Activated naive CD4-positive, alpha-beta T cell treated with anti-CD3 and anti-CD28 coated beads, Interleukin-2, amount 50 U/mL, for 16 hours (primary cell): ENCODE results near the gene SYNE1.
A peak's percentile ranks its signal among the peaks of the same experiment; 100 is the strongest.
"Not testable (repeated sequence)": the region's sequence is repeated elsewhere in the genome, so short reads cannot be mapped to it uniquely, and the experiment has no call there.

Source experiments
- DNase-seq: peaks from one replicate; pipeline ENCODE4 v3.0.0-alpha.2; 2020

The SYNE1 gene

GRCh38 chr6:152364866-152365265, 272.3 kb downstream of the SYNE1 start:
- no peak for DNase-seq

DNA sequence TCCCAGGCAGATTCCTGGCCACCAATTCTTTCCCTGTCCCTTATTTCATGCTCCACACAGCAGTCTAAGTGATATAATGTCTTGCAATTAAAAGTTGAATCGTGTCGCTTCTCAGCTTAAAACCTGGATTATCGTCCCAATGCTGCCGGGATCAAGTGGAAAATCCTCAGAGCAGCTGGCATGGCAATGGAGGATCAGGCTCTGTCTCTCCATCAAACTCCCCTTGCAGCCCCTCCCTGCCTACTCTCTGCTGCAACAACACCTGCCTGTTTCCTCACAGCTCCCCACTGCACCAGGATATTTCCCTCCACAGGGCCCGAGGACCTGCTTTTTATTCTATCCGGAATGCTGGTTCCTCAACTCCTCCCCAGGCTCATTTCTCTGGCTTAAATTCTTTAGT, 277.1 kb downstream of the SYNE1 start:
- DNase-seq, result no peak

DNA sequence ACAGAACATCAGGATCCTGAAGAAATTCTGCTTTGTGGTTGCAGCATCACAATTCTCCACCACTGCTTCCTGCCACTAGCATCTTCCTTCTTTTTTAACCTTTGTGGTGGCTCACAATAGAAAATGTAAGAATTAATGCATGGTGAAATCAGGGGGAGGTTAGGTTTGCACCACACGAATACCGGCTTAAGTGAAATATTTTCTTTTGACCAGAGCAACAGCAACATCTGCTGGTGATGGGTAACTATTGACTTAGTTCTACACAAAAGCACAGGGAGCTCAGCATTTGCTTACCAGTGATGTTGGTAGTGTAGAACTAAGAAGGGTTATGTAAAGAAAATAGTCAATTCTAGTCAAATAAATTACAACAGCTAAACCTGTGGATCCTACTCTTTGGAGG, 280.5 kb downstream of the SYNE1 start:
- DNase-seq, result no peak

- no peak for DNase-seq
These were observed 281.1 kb downstream of the SYNE1 start for GRCh38 chr6:152356016-152356415.

DNA sequence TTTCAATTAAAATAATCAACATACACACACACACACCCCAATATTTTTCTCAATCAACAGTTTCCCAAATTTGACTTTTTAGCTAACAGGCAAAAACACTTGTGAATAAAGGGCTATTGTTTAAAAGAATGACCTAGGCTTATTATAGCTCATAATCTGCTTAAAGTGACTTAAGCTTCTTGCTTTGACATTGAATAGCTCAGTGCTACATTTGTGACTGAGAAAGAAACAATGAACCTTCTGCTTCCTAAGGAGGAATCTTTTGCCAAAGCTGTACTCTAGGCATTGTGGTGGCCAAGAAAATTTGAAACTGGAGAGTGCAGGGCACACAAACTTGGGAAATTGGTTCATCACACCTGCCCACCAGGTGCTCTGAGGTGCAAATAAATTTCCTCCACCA, 282.0 kb downstream of the SYNE1 start:
- DNase-seq, result no peak

DNA sequence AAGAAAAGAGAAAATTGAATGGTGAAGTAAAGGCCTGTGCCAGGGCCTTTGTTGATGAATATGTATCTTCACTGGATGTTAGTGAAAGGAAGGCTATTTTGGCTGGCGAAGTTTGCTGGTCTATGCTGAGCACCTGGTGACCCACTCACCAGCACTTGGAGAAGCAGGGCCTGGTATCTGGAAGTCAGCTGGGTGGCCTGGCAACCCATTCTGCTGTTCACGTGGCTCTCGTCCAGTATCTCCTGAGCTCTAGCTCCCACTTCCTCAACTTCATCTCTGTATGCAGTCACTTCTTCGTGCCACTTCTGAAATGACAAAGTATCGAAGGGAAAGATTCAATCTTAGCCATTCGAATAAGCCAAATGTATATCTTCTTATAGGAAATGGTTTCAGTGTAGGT, 283.7 kb downstream of the SYNE1 start:
- DNase-seq, result no peak

GRCh38 chr6:152351742-152352141, 285.4 kb downstream of the SYNE1 start:
- DNase-seq, result no peak

GRCh38 chr6:152351110-152351509, 286.1 kb downstream of the SYNE1 start:
- DNase-seq, result no peak

DNA sequence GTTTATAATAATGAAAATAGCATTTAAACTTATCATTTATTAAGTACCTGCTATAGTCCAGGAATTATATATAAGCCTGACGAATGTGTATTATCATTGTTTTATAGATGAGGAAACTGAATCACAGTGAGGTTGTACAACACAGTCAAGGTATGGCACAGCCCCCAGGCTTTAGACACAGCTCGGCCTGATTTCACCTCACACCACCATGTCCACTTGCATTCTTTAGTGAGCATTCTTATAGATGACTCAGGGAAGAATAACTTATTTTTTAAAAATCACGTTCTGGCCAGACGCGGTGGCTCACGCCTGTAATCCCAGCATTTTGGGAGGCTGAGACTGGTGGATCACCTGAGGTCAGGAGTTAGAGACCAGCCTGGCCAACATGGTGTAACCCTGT, 289.0 kb downstream of the SYNE1 start:
- DNase-seq, result no peak

DNA sequence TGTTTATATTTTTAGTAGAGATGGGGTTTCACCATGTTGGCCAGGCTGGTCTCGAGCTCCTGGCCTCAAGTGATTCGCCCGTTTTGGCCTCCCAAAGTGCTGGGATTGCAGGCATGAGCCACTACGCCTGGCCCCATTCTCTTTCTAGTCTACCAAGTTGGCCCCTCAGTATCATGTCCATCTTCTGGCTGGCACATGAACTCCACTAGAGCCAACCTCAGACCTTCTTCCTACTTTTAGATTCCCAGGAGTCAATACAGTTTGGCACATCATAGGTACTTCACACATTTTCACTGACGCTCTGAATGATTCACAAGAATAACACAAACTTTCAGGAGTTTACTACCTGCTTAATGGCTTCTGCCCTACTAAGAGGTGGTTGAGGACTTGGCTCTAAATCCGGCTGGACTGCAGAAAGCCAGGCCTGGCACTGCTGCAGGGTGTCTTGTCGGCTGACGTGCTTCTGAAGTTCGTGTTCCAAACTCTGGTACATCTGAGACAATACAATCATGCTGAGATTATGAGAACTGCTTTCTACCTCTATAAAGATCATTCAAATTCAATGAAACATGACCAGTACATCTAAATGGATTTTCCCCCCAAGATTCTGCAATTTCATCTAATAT, 293.3 kb downstream of the SYNE1 start:
- DNase-seq, result no peak

DNA sequence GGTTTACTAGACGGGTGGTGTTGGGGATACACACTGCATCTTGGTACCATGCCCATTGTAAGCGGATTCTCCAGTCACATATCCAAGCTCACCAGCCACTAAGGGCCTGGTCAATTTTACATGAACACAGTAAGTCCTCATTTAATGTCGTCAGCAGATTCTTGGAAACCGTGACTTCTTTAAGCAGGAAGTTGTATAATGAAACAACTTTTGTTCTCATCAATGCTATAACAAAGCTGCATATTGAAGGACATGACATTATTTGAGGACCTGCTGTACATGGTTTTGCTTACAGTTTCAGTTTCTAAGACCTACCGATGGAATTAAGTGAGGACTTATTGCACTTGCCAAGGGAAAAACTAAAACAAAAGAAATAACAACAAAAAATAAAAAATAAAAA, 295.6 kb downstream of the SYNE1 start:
- no peak for DNase-seq

- DNase-seq, result peak; percentile 54
These were observed 298.6 kb downstream of the SYNE1 start for GRCh38 chr6:152338335-152339125.

DNA sequence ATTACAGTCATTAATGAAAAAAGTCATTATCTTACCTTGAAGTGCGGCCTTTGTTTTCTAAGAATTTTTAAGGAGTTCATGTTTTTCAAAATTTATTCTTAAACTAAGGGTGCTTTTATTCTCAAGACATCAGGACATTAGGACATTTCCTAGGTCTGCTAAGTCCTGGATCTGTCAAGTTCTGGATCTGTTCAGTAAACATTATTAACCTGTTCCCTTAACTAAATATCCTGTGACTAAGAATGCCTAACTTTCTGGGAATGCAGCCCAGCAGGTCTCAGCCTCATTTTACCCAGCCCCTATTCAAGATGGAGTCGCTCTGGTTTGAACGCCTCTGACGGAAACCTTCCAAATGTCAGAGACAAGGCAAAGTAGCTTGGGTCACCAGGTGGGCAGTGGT, 302.6 kb downstream of the SYNE1 start:
- no peak for DNase-seq

DNA sequence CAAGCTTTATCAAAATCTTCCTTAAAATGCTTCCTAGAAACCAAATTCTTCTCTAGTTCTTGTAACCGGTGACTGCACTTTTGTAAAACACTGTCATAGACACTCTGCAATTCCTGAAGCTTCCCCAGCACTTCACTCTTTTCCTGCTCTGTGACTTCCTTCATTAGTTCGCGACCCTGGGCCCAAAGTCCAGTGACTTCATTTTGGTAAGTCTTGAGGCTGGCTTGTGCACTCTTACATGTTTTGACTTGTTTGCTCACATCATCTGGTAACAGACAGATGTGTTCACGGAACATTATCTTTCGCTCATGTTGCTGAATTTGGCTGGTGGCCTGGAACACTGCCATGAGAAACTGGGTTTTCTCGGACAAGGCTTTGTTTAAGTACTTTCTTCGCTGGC, 306.2 kb downstream of the SYNE1 start:
- no peak for DNase-seq

DNA sequence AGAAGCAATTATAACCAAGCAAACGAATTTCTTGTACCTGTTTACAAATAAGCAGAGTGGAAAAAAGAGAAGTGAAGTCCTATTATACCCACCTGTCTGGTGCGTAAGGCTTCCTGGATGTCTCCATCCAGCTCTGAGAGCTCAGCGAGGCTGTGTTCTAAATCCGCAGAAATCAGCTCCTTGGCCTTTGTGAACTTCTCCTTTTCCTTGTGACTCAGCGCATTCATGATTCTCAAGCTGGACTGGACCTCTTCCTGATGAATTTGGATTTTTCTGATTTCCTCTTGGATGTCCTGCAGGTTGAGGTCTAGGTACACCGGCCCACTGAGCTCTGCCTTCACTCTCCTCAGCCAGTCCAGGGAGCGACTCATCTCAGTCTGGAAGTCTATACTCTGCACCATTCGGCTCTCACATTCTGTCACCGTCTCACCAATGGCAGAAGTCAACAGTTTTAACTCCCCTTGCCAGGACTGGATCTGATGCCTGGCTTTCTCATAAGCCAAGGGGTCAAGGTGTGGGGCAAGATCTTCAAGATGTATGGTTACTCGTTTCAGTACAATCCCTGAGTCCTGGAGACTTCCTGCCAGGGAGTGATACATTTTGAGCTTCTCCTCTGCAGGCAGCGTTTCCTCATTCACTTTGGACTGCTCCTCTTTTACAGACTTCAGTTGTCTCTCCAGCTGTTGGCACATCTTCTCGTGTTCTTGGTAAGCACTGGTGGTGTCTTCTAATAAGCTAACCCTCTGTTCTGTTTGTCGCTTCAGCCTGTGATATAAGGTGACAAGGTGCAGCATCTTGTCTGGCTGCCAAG, 307.3 kb downstream of the SYNE1 start:
- no peak for DNase-seq

- not testable (repeated sequence) for DNase-seq
These were observed 309.0 kb downstream of the SYNE1 start for GRCh38 chr6:152328200-152328599.

- DNase-seq, result no peak
These were observed 313.8 kb downstream of the SYNE1 start for GRCh38 chr6:152323376-152323775.

DNA sequence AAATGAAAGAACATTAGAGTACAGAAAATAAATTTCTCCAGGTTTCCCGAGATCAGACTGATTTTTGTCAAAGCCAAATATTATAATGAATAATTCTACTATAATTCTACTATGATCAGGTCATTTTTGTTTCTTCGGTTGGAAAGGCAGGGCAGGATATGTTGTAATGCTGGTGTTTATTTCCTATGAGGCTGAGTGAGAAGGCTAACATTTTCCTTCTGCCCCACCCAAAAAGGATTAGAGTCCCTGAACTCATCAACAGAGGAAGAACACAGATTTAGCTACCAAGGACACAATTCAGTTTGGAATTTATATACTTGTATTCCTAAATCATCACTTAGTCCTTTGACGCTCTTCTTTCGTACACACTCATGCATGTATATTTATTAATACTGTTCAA, 318.9 kb downstream of the SYNE1 start:
- no peak for DNase-seq

- DNase-seq, result no peak
These were observed 321.1 kb downstream of the SYNE1 start for GRCh38 chr6:152316024-152316423.

DNA sequence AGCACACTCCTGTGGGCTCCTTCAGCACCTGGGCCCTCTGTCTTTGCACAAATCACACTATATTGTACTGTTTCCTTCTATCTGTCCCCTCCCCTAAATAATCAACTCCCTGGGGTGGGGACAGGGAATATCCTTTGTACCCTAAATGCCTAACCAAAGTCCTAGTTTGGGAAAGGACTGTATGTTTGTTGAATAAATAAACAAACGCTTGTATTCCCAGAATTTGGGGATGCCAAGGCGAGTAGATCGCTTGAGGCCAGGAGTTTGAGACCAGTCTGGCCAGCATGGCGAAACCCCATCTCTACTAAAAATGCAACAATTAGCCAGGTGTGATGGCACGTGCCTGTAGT, 322.7 kb downstream of the SYNE1 start:
- no peak for DNase-seq

GRCh38 chr6:152313542-152314482, 323.4 kb downstream of the SYNE1 start:
- DNase-seq, result no peak

- DNase-seq, result no peak
These were observed 324.7 kb downstream of the SYNE1 start for GRCh38 chr6:152312434-152312833.
